Gastrocnemius medialis (tissue), 4 donors: Measurements from ENCODE around the gene RHEB. TPM values are rescaled to one million over a fixed set of nuclear protein-coding genes. Genes with fewer than 3 reads are reported as not detected.

Source experiments
- ATAC-seq, 2 donors: fragments of 150-250 bp; one replicate each; pipeline ENCODE4 v1.9.1; 2016
- DNase-seq, 2 donors: peaks; one replicate each; pipeline ENCODE4 v3.0.0-alpha.2; 2019
- H3K27ac ChIP-seq, 4 donors: fragments of 200-600 bp; sonication (generic); 1 replicate in 1 of 4; 2 replicates in 3 of 4; pipeline ENCODE4 v1.5.1; 2016 to 2018; ENCODE audit warnings: mild to moderate bottlenecking in 2 of 4, moderate library complexity in 1 of 4
- H3K27me3 ChIP-seq, 3 donors: fragments of 200-600 bp; sonication (generic) in 2 of 3; 1 replicate in 1 of 3; 2 replicates in 2 of 3; pipeline versions ENCODE4 v1.5.1 to v1.6.0; 2016 to 2019; ENCODE audit warnings: mild to moderate bottlenecking in 1 of 3, moderate library complexity in 1 of 3
- H3K36me3 ChIP-seq, 2 donors: fragments of 200-600 bp; sonication (generic) in 1 of 2; one replicate each; pipeline ENCODE4 v1.5.1; 2017 to 2018
- H3K4me1 ChIP-seq, 2 donors: fragments of 200-600 bp; sonication (generic) in 1 of 2; one replicate each; pipeline ENCODE4 v1.5.1; 2016 to 2017; ENCODE audit warnings: mild to moderate bottlenecking in 2 of 2
- H3K4me3 ChIP-seq, 4 donors: fragments of 200-600 bp; sonication (generic) in 3 of 4; 1 replicate in 1 of 4; 2 replicates in 3 of 4; pipeline ENCODE4 v1.5.1; 2016 to 2019; ENCODE audit warnings: mild to moderate bottlenecking in 2 of 4
- H3K9me3 ChIP-seq, 3 donors: fragments of 200-600 bp; sonication (generic) in 2 of 3; 1 replicate in 1 of 3; 2 replicates in 2 of 3; pipeline ENCODE4 v1.5.1; 2016 to 2019
- CTCF ChIP-seq, 5 experiments: fragments of 450-650 bp in 3 of 5; fragments of 200-600 bp in 2 of 5; sonication (generic) in 2 of 5; IDR thresholded peaks in 4 of 5; conservative IDR thresholded peaks in 1 of 5; 1 replicate in 4 of 5; 2 replicates in 1 of 5; pipeline ENCODE4 v1.5.1; 2016 to 2019; ENCODE audit warnings: antibody characterized with exemption in 5 of 5, mild to moderate bottlenecking in 3 of 5, moderate library complexity in 3 of 5
- POLR2A ChIP-seq, 2 donors: fragments of 450-650 bp; IDR thresholded peaks; one replicate each; pipeline ENCODE4 v1.6.1; 2017; ENCODE audit warnings: antibody characterized with exemption in 2 of 2, mild to moderate bottlenecking in 2 of 2, moderate library complexity in 2 of 2
- in situ Hi-C, 4 donors: fragments of 200-750 bp; cut with MboI; loops; one replicate each; pipeline versions ENCODE4 v1.15.0 to v1.8.0; 2017; ENCODE audit warnings: low sequenced_read_pairs in 4 of 4
- intact Hi-C: fragments of 100-400 bp; cut with DNase I; formaldehyde crosslinking; loops from one replicate; pipeline ENCODE4 v1.15.1; 2023; ENCODE audit warnings: low total_unique reads
- total RNA-seq, 4 donors: library from RNA; depleted of rRNA; stranded (reverse); fragments of >200 nt; gene quantifications; one replicate each; pipeline versions ENCODE4 v1.1.0 to v1.2.3, GENCODE V29; 2016

RHEB gene
- total RNA-seq, 4 donors from 2014 or later: 93.2 to 159 (median 124) TPM

GRCh38 chr7:151559557-151560183 lies 40.0 kb upstream of the RHEB start:
- Histone ChIP-seq H3K36me3 (peaks cover 0 to 29% of the 10 kb centered on the region in 2 donors), H3K4me3 (no peak overlapping the region), H3K27ac (no peak overlapping the region), H3K4me1 (no peaks in the 10 kb centered on the region), H3K9me3 (no peaks in the 10 kb centered on the region), H3K27me3 (no peaks in the 10 kb centered on the region)
- TF ChIP-seq POLR2A (IDR thresholded peaks at IDR 0.05) (no peak), CTCF (IDR thresholded peaks at IDR 0.05 in 4 of 5, conservative IDR thresholded peaks at IDR 0.05 in 1 of 5) (no peak)
- ATAC-seq (no peak), DNase-seq (no peak)
- intact Hi-C loops: no loop called here
- in situ Hi-C loops: no loop called here

- H3K36me3 ChIP-seq: peaks cover 0 to 22% of the 10 kb centered on the region in 2 donors
- H3K4me3 ChIP-seq: no peak overlapping the region
- no peak overlapping the region for H3K27ac ChIP-seq
- TF ChIP-seq CTCF (IDR thresholded peaks at IDR 0.05 in 4 of 5, conservative IDR thresholded peaks at IDR 0.05 in 1 of 5) (no peak), POLR2A (IDR thresholded peaks at IDR 0.05) (no peak)
- H3K4me1 ChIP-seq: no peaks in the 10 kb centered on the region
- no peak for ATAC-seq
- no peaks in the 10 kb centered on the region for H3K27me3 ChIP-seq
- no peak for DNase-seq
- in situ Hi-C loops: no loop called here
- intact Hi-C loops: no loop called here
- no peaks in the 10 kb centered on the region for H3K9me3 ChIP-seq
Observed at GRCh38 chr7:151558575-151558974, 38.9 kb upstream of the RHEB start.

- DNase-seq (no peak), ATAC-seq (no peak)
- Histone ChIP-seq H3K36me3 (peaks cover 0 to 22% of the 10 kb centered on the region in 2 donors), H3K27me3 (no peaks in the 10 kb centered on the region), H3K27ac (no peak overlapping the region), H3K9me3 (no peaks in the 10 kb centered on the region), H3K4me1 (no peaks in the 10 kb centered on the region), H3K4me3 (no peak overlapping the region)
- TF ChIP-seq POLR2A (IDR thresholded peaks at IDR 0.05): no peak
- TF ChIP-seq CTCF (IDR thresholded peaks at IDR 0.05 in 4 of 5, conservative IDR thresholded peaks at IDR 0.05 in 1 of 5): no peak
- in situ Hi-C loops: no loop called here
- intact Hi-C loops: no loop called here
Observed at GRCh38 chr7:151556592-151556991, 36.9 kb upstream of the RHEB start.

- DNase-seq: no peak
- TF ChIP-seq CTCF (IDR thresholded peaks at IDR 0.05 in 4 of 5, conservative IDR thresholded peaks at IDR 0.05 in 1 of 5): no peak
- no peak for TF ChIP-seq POLR2A (IDR thresholded peaks at IDR 0.05)
- Histone ChIP-seq H3K9me3 (no peaks in the 10 kb centered on the region), H3K27ac (no peak overlapping the region), H3K36me3 (peaks cover 0 to 9% of the 10 kb centered on the region in 2 donors), H3K4me1 (no peaks in the 10 kb centered on the region), H3K4me3 (no peak overlapping the region), H3K27me3 (no peaks in the 10 kb centered on the region)
- in situ Hi-C loops (no loop called here), intact Hi-C loops (no loop called here)
- no peak for ATAC-seq
Observed at GRCh38 chr7:151553356-151553755, 33.7 kb upstream of the RHEB start.
